HG03045 (cell line): ENCODE measurements around the gene ZNF687.
A peak's percentile ranks its signal among the peaks of the same experiment; 100 is the strongest.

Experiments used
- ATAC-seq: cut with Tn5 transposase; IDR thresholded peaks from one replicate; pipeline ENCODE4 v1.9.1; 2021; ENCODE audit warnings: mild to moderate bottlenecking, moderate library complexity; ENCODE audit not compliant: unreplicated experiment

The ZNF687 gene

DNA sequence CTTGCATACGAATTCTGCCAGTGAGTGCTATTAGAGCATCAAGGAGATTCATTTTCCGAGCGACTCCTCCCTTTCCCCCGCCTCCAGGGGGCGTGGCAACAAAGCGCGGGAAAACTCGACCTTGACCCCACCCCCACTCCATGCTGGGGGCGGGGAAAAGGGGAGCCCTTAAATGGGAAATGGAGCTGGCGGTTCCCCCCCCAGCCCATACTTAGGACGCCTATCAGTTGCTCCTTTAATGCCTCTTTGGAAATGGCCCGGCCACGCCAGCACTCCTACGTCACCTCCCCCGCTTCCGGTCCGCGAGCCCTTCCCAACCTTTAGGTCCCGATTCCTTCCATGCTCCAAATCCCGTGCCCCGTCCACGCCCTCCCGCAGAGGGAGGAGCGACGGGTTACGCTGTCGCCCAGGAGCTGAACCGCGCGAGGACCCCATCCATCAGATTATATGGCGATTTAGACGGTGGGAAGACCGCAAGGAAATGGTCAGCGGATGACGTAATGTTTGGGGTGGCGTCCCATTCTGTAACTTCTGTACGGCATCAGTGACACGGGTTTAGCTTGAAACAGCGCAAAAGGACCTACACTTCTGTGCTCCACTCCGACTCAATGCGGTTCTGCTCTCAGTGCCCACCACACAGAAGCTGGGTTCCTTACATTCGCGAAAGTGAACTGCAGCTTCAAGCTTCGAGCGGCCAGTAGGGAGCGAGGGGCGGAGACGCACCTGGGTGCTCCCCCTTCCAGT, 702 bp upstream of the ZNF687 start:
- ATAC-seq, result peak; percentile 28

DNA sequence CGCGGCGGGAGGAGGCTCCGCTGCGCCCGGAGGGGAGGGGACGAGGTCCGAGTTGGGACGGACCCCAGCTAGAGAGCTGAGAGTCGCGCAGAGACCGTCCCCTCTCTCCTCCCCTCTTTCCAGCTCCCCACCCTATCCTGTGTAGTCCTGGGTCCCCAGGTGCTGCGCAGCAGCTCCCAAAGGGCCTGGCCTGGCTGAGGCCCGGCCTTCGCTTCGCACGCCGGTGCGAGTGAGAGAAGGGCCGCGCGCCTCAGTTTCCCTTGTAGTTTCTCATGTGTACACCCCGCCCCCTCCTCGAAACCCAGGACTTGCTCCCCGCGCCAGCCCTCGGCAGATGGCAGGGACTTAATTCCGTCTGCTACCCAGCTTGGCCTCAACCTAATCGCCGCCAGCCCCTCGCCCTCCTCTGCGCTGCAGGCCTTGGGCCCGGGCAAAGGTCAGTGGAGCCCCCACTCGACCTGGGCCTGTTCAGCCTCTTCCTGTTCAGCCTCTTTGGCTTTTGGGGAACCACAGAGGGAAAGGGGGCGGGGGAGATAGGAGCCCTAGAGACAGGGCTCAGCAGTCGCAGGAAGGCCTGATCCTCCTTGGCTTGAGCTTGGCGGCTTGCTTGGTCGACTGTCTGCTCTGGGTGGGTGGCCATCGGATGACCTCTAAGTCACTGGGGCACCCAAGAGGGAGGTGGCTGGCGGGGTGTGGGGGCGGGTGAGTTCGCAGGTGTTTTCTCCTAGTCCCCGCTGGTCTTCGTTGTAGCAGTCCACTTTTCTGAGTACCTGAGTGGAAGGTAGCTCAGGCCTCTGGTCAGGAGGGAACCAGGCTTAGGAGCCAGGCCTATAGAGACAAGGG, 1.0 kb downstream of the ZNF687 start:
- no peak for ATAC-seq

DNA sequence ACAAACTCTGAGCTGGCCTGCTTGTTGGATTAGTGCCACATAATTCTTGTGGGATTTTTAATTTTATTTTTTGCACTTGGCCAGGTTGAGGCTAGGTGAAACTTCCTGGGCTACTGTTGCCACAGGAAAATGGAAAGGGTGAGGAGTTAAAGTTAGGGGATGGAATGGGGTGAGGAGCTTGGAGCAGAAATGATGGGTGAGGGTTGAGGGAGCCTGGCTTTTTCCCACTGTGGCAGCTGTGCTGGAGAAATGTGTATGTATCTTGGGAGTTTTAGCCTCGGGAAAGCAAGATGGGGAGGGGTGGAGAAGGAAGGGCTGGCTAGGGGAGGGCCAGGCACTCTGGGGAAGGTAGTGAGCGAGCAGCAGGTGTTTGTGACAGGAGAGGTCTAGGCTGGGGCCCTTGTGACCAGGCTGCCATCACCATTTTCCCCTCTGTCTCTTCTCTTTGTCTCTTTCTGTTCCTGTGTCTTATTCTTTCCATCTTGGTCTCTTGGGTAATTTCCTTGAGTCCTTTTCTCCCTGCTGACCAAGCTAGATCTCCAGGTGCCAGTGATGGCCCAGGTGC, 2.0 kb downstream of the ZNF687 start:
- ATAC-seq, result no peak

DNA sequence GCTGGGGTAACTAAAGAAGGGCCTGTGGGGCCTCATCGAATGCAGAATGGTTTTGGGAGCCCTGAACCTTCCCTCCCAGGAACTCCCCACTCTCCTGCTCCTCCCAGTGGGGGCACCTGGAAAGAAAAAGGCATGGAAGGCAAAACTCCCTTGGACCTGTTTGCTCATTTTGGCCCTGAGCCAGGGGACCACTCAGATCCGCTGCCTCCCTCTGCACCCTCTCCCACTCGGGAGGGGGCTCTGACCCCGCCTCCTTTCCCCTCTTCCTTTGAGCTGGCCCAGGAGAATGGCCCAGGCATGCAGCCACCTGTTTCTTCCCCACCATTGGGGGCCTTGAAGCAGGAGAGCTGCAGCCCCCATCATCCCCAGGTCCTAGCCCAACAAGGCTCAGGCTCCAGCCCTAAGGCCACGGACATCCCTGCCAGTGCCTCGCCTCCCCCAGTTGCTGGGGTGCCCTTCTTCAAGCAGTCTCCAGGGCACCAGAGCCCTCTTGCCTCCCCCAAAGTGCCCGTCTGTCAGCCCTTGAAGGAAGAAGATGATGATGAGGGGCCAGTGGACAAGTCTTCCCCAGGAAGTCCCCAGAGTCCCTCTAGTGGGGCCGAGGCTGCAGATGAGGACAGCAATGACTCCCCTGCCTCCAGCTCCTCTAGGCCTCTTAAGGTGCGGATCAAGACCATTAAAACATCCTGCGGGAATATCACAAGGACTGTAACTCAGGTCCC, 4.7 kb downstream of the ZNF687 start:
- no peak for ATAC-seq

DNA sequence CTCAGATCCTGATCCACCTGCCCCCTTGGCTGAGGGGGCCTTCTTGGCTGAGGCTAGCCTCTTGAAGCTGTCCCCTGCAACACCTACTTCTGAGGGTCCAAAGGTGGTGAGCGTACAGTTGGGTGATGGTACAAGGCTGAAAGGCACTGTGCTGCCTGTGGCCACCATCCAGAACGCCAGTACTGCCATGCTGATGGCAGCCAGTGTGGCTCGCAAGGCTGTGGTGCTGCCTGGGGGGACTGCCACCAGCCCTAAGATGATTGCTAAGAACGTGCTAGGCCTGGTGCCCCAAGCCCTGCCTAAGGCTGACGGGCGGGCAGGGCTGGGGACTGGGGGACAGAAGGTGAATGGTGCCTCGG, 5.2 kb downstream of the ZNF687 start:
- no peak for ATAC-seq

DNA sequence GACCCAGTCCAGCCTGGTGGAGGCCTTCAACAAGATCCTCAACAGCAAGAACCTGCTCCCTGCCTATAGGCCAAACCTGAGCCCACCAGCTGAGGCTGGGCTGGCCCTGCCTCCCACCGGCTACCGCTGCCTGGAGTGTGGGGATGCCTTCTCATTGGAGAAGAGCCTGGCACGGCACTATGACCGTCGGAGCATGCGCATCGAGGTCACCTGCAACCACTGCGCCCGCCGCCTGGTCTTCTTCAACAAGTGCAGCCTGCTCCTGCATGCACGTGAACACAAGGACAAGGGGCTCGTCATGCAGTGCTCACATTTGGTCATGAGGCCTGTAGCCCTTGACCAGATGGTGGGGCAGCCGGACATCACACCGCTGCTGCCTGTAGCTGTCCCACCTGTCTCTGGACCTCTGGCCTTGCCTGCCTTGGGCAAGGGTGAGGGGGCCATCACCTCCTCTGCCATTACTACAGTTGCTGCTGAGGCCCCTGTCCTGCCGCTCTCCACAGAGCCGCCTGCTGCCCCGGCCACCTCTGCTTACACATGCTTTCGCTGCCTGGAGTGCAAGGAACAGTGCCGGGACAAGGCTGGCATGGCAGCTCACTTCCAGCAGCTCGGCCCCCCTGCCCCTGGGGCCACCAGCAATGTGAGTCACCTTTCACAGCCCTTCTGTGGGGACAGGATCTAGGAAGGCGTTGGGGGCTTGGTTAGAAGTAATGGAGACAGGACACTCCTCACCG, 5.8 kb downstream of the ZNF687 start:
- no peak for ATAC-seq

DNA sequence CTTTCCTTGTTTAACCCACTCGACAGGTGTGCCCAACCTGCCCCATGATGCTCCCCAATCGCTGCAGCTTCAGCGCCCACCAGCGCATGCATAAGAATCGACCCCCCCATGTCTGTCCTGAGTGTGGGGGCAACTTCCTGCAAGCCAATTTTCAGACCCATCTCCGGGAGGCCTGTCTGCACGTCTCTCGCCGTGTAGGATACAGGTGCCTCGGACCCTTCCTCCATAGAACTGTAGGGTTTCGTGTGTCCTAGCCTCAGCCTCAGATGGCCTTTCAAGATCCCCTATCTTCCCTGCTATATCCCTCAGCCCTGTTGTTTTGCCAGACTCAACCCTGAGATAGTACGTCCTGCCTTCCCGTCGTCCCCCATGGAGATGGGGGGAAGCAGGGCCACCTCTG, 6.4 kb downstream of the ZNF687 start:
- no peak for ATAC-seq

DNA sequence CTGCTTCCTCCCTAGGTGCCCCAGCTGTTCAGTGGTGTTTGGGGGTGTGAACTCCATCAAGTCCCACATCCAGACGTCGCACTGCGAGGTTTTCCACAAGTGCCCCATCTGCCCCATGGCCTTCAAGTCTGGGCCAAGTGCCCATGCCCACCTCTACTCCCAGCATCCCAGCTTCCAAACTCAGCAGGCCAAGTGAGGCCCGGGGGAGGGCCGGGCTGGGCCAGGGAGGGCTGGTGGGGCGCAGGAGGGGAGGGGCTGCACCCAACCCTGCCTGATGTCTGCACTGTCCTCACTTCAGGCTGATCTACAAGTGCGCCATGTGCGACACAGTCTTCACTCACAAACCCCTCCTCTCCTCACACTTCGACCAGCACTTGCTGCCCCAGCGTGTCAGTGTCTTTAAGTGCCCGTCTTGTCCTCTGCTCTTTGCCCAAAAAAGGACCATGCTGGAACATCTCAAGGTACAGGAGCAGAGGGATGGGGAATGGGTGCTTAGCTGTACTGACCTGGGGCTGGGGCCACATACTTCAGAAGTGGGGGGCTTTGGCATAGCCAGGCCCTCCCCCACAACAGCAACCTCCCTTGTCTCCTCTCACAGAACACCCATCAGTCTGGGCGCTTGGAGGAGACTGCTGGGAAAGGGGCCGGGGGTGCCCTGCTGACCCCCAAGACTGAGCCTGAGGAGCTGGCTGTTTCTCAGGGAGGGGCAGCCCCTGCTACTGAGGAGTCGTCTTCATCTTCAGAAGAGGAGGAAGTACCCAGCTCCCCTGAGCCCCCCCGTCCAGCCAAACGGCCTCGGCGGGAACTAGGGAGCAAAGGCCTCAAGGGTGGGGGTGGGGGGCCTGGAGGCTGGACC, 7.2 kb downstream of the ZNF687 start:
- no peak for ATAC-seq

DNA sequence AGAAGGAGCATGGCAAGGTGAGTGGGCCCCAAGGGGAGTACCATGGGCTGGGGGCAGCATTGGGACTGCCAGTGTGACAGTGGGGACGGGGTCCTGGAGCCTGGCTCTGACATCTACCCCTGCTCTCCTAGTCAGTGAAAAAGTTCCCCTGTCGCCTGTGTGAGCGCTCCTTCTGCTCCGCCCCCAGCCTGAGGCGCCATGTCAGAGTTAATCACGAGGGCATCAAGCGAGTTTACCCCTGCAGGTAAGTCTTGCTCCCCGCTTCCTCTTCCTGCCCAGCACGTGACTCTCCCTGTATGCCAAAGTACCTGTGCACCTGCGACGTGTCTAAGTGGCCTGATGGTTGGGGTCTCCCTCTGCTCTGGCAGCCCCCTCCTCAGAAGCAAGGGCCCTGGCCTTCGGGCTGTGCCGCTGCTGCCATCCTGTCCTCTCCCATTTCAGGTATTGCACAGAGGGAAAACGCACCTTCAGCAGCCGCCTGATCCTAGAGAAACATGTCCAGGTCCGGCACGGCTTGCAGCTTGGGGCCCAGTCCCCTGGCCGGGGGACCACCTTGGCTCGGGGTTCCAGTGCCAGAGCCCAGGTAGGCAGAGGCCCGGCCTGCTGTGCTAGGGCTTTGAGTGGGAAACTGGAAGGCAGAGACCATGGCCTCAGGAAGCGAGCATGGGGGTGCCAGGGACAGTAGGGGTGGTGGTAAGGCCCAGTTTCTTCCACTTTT, 8.1 kb downstream of the ZNF687 start:
- no peak for ATAC-seq

DNA sequence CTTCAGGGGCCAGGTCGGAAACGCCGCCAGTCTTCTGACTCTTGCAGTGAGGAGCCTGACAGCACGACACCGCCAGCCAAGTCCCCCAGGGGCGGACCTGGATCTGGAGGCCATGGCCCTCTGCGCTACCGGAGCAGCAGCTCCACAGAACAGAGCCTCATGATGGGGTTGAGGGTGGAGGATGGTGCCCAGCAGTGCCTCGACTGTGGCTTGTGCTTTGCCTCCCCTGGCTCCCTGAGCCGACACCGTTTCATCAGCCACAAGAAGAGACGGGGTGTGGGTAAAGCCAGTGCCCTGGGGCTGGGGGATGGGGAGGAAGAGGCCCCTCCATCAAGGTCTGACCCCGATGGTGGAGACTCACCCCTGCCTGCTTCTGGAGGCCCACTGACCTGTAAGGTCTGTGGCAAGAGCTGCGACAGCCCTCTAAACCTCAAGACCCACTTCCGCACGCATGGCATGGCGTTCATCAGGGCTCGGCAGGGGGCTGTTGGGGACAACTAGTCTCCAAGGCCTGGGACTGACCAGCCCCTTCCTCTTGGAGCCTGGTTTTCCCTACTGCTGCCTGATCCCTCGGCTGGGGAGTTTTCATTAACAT, 8.7 kb downstream of the ZNF687 start:
- no peak for ATAC-seq

DNA sequence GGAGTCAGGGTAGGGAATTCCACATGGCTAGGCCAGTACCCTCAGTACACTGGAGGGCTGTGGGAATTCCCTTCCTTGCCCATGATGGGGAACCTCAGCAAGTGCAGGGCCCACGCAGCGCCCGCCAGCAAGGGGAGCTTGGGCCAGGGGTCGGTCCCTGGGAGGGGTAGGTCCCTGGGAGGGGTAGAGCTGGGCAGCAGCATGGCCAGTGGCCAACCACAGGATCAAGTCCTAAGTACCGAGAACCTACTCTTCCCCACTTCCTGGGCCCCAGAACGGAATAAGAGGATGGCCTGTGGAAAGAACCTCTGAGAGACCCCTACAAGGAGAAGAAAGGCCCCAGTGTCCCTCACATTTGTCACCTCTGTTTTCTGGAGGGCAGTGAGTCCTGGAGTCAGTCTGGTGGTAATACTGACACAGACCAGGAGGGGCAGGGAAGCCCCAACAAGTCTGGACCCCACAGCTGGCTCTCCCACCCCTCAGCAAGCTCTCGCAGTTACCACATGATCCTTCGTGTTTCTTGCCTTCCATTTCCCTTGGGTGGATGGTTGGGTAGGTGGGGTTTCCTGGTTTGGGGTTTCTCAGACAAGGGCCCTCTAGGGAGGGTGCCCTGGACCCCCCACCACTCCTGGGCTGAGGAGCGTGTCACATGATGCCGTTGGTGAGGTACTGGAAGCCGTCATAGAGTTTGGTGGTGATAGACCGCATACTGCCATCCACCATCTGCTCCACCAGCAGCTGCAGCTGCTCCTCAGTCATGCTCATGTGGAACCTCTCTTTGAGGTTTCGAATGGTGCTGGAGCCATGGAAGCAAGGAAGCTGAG, 10.3 kb downstream of the ZNF687 start:
- ATAC-seq, result no peak

DNA sequence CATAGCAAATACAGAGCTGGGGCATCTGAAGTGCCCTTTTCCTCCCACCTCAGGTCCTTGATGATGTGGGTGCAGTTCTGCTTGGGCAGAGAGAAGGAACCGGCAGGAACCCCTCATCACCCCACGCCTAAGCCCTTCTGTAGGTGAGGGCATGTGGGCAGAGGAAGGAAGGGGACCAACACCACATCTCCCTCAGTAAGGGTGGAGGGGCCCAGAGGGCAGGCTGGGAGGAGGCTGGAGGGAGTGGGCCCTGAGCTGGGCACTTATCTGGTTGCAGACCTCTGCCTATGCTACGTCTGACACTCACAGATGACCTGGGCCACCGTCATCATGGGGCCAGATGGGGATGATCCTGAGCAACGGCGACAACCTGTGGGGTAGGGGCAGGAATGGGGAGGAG, 11.0 kb downstream of the ZNF687 start:
- no peak for ATAC-seq

DNA sequence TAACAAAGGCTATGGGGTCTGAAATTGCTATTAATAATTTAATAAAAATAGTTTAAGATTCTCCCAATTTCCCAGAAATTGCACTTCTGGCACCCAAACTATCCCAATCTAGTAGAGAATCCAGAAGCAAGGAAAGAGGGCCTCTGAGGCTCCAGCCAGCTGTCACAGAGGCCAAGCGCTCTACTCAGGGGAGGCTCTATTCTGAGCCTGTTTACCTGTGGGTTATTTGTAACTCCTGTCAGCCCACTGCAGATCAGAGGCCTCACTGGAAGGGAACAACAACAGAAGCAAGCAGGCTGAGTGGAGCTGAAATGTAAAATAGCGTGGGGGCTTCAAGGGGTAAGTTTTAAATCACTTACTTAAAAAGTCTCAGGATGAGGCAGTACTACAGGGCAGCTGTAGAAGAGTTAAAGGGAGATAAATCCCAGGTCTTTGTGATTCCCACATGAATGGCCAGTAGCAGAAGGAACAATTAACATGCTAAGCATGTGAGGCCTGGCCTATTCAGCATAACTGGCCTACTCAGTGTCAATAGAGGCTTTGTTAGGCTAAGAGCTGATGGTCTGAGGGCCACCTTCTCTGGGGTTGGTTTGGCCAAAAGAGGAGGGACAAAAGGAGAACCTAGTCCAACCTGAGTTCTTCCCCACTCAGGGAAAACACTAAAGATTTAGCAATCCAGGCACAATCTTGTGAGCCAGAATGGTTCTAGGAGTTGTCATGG, 12.8 kb downstream of the ZNF687 start:
- no peak for ATAC-seq

DNA sequence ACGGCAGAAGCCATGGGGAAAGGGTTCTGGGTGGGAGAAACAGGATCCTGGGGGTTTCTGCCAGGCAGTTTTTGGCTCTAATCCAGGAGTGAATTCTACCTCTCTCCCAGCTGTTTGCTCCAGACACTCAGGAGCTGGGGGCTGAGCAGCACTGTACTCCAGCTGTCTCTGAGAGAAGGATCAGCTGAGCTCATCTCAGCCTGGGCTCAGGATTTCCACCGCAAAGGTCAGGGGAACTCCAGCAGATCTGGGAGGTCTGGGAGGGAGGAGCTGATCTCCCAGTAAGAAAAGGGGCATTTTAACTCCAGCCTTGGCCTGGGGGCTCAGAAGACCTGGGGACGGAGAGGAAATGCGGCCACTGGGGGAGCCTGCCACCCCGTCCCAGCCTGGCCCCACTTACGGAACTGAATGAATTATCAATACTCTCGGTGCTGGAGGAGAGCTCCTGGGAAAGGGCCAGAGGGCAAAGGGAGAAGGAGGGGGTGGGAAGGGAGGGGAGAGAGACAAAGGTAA, 27.8 kb downstream of the ZNF687 start:
- ATAC-seq, result no peak

DNA sequence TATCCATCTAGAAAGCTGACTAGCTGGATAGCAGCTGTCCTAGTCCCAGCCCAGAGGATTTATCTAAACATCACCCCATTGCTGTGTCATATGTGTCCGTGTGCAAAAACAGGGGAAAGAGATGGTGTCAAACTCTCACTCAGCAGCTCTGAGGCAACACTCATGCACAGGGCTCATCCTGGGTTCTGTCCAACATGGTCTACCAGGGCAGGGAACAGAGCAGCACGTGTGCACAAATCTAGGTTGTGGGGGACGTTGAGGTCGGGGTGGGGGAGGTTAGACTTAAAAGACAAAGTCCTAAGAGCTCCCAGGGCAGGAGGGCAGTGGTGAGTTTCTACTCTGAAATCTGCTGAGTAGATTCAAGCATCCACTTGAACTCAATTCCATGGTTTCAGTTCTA, 28.9 kb downstream of the ZNF687 start:
- no peak for ATAC-seq

DNA sequence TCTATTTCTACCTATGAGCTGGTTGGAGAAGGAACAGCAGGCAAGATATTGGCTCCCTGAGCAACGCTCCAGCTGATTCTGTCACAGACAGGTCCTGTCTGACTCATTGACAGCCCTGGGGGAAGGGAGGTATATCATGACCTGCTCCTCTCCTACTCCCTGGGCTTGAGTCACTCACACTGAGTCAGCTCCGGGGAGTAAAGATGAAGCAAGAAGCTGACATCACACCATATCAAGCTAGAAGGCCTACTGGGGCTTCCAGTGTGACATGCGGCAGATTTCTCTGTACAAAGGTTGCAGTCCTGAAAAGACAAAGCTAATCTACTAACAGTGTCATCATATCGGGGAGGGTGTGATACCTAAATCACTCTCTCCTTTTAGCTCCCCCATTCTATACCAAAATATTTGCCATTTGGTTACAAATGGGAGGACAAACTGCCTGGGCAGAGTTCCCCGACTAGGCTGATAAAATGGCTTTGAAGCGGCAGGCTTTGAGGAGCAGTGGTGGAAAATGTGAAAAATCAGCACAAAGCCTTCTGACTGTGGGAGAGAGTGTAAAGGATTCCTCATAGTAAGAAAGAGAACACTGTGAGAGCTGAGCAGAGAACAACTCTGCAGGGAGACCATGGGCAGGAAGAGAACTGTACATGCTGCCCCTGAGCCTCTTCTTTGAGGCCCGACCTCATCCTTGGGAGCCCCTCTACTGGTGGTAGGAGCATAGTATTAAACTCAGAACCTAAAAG, 29.7 kb downstream of the ZNF687 start:
- no peak for ATAC-seq
